Osteoblast (primary cell): ENCODE results near the gene HSD17B14. TPM values are rescaled to one million over a fixed set of nuclear protein-coding genes. Genes with fewer than 3 reads are reported as not detected.

Experiments
- DNase-seq: peaks from one replicate; pipeline ENCODE4 v3.0.0; 2011; ENCODE audit warnings: low spot score, mixed read lengths; ENCODE audit not compliant: insufficient read length; ENCODE audit errors: missing footprints
- H2AFZ ChIP-seq: 2 replicates; pipeline ENCODE4 v1.6.0; 2011; ENCODE audit warnings: mild to moderate bottlenecking, low read length
- H3K27ac ChIP-seq: 2 replicates; pipeline ENCODE4 v1.5.1; 2011; ENCODE audit warnings: mild to moderate bottlenecking, low read depth, low read length, moderate library complexity
- H3K27me3 ChIP-seq: 2 replicates; pipeline ENCODE4 v1.6.0; 2012; ENCODE audit warnings: mild to moderate bottlenecking, control low read depth, inconsistent platforms, low read length, moderate library complexity; ENCODE audit not compliant: insufficient read depth
- H3K36me3 ChIP-seq: 2 replicates; pipeline ENCODE4 v1.5.1; 2011; ENCODE audit warnings: mild to moderate bottlenecking, low read length, control low read depth, moderate library complexity; ENCODE audit not compliant: insufficient read depth
- H3K4me1 ChIP-seq: 2 replicates; pipeline ENCODE4 v1.5.1; 2011; ENCODE audit warnings: mild to moderate bottlenecking, low read length, control low read depth, moderate library complexity; ENCODE audit not compliant: insufficient read depth
- H3K4me2 ChIP-seq: 2 replicates; pipeline ENCODE4 v1.6.0; 2011; ENCODE audit warnings: mild to moderate bottlenecking, low read length; ENCODE audit not compliant: insufficient read depth
- H3K4me3 ChIP-seq: fragments of 200-600 bp; sonication (generic); 3 replicates; pipeline ENCODE4 v1.5.1; 2012; ENCODE audit warnings: mild to moderate bottlenecking, low read length, inconsistent platforms; ENCODE audit not compliant: insufficient read depth
- H3K79me2 ChIP-seq: 2 replicates; pipeline ENCODE4 v1.6.0; 2012; ENCODE audit warnings: mild to moderate bottlenecking, low read length, control low read depth, inconsistent platforms; ENCODE audit not compliant: insufficient read depth
- H3K9me3 ChIP-seq: 2 replicates; pipeline ENCODE4 v1.5.1; 2011; ENCODE audit warnings: low read depth, low read length, control low read depth
- H4K20me1 ChIP-seq: 2 replicates; pipeline ENCODE4 v1.6.0; 2012; ENCODE audit warnings: mild to moderate bottlenecking, low read length, control low read depth; ENCODE audit not compliant: insufficient read depth
- CTCF ChIP-seq: IDR thresholded peaks from 2 replicates; pipeline ENCODE4 v1.5.1; 2011; ENCODE audit warnings: mild to moderate bottlenecking, low read depth, low read length, moderate library complexity; ENCODE audit errors: extremely low read depth
- total RNA-seq: library from RNA; depleted of rRNA; stranded (reverse); fragments of >200 nt; gene quantifications from 2 replicates; pipeline ENCODE4 v1.2.3, GENCODE V29; 2012

The HSD17B14 gene
- total RNA-seq, 1 donor = 1.8 TPM

DNA sequence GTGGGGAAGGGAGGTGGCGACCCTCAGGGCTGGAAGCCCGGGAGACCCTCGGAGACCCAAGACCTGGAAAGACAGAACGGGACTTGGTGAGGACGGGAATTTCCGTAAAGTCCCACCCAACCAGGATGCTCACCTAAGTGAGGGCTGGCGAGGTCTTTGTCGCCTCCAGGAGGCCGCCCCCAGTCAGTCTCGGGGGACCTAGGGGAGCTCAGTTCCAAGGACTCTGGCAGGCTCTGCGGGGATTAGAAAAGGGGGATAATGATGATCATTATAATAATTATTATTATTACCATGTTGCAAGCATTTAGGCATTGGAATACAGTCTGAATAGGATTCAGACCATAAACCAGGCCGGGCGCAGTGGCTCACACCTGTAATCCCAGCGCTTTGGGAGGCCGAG is 9.1 kb upstream of the HSD17B14 start:
- TF ChIP-seq CTCF = no peak
- H3K79me2 ChIP-seq = no peaks in the 10 kb centered on the region
- no peak overlapping the region for H3K4me2 ChIP-seq
- H2AFZ ChIP-seq = no peak overlapping the region
- no peak for DNase-seq
- H3K4me3 ChIP-seq = no peak overlapping the region
- no peak overlapping the region for H3K27ac ChIP-seq
- H3K4me1 ChIP-seq = no peaks in the 10 kb centered on the region
- no peaks in the 10 kb centered on the region for H3K27me3 ChIP-seq
- H4K20me1 ChIP-seq = peaks cover 3% of the 10 kb centered on the region
- peaks cover 37% of the 10 kb centered on the region for H3K36me3 ChIP-seq
- no peaks in the 10 kb centered on the region for H3K9me3 ChIP-seq

DNA sequence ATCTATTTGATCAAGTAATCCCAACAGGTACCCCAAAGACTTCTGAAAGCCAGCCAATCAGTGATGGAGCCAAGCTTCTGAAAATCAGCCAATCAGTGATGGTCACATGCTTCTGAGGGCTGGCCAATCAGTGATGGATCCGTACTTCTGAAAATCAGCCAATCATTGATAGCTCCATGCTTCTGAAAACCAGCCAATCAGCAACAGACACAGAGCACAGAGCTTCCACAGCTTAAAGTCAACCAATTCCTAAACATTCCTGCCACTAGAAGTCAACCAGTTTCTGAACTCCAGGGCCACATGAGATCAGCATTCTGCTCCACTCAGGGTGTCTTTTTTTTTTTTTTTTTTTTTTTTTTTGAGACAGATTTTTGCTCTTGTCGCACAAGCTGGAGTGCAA is 8.2 kb upstream of the HSD17B14 start:
- no peaks in the 10 kb centered on the region for H3K27me3 ChIP-seq

DNA sequence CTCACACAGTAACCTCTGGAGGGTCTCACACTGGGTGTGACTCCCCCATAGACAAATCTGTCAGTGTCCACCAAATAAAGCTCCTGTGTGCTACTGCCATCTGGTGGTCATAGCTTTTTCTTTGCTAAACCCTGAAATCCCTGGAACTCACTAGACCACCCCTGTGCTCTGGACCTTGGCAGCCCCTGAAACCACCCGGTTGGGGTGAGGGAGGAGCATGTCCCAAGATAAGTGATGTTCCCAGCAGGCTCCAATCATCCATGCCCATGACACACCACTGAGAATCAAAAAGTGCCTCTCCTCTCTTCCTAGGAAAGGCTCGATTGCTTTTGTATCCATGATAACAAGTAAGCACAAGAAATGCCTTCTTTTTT is 6.5 kb upstream of the HSD17B14 start:
- H3K4me3 ChIP-seq = no peak overlapping the region
- H3K4me1 ChIP-seq = no peaks in the 10 kb centered on the region
- peak; percentile 84 for TF ChIP-seq CTCF
- H4K20me1 ChIP-seq = peaks cover 3% of the 10 kb centered on the region
- no peak overlapping the region for H3K4me2 ChIP-seq
- no peak overlapping the region for H3K27ac ChIP-seq
- H3K79me2 ChIP-seq = no peaks in the 10 kb centered on the region
- no peak overlapping the region for H2AFZ ChIP-seq
- peaks cover 40% of the 10 kb centered on the region for H3K36me3 ChIP-seq
- no peaks in the 10 kb centered on the region for H3K27me3 ChIP-seq
- no peaks in the 10 kb centered on the region for H3K9me3 ChIP-seq
- DNase-seq = peak; percentile 92

More for the DNA sequence above, 8.2 kb upstream of the HSD17B14 start:
- TF ChIP-seq CTCF = peak; percentile 35
- Histone ChIP-seq H3K79me2 (no peaks in the 10 kb centered on the region), H3K4me1 (no peaks in the 10 kb centered on the region), H3K9me3 (no peaks in the 10 kb centered on the region), H3K36me3 (peaks cover 37% of the 10 kb centered on the region), H3K27ac (no peak overlapping the region), H2AFZ (no peak overlapping the region), H3K4me3 (no peak overlapping the region), H3K4me2 (no peak overlapping the region), H4K20me1 (peaks cover 3% of the 10 kb centered on the region)
- peak; percentile 84 for DNase-seq

DNA sequence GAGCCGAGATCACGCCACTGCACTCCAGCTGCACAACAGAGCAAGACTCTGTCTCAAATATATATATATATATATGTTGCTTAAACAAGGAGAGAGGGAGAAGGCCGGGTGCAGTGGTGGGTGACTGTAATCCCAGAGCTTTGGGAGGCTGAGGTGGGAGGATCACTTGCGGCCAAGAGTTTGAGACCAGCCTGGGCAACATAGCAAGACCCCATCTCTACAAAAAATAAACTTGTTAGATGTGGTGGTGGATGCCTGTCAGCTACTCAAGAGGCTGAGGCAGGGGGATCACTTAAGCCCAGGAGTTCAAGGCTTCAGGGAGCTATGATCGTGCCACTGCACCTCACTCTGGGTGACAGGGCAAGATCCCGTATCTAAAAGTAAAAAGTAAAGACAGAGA is 5.3 kb upstream of the HSD17B14 start:
- Histone ChIP-seq H2AFZ (no peak overlapping the region), H3K27ac (no peak overlapping the region), H3K9me3 (no peaks in the 10 kb centered on the region), H3K79me2 (no peaks in the 10 kb centered on the region), H3K4me1 (no peaks in the 10 kb centered on the region), H3K27me3 (no peaks in the 10 kb centered on the region), H4K20me1 (peaks cover 3% of the 10 kb centered on the region), H3K4me2 (no peak overlapping the region), H3K36me3 (peaks cover 28% of the 10 kb centered on the region), H3K4me3 (no peak overlapping the region)
- no peak for DNase-seq
- no peak for TF ChIP-seq CTCF
